GM12873 (cell line): Measurements from ENCODE around the gene LY6G5C.

Source experiments
- TF ChIP-seq, protein P1 (sequence below): IDR thresholded peaks from 2 replicates; pipeline ENCODE4 v1.5.1; 2012; ENCODE audit warnings: low read depth, mild to moderate bottlenecking, moderate library complexity, low read length, control low read depth; ENCODE audit not compliant: insufficient read depth; ENCODE audit errors: missing control alignments

Gene LY6G5C

DNA sequence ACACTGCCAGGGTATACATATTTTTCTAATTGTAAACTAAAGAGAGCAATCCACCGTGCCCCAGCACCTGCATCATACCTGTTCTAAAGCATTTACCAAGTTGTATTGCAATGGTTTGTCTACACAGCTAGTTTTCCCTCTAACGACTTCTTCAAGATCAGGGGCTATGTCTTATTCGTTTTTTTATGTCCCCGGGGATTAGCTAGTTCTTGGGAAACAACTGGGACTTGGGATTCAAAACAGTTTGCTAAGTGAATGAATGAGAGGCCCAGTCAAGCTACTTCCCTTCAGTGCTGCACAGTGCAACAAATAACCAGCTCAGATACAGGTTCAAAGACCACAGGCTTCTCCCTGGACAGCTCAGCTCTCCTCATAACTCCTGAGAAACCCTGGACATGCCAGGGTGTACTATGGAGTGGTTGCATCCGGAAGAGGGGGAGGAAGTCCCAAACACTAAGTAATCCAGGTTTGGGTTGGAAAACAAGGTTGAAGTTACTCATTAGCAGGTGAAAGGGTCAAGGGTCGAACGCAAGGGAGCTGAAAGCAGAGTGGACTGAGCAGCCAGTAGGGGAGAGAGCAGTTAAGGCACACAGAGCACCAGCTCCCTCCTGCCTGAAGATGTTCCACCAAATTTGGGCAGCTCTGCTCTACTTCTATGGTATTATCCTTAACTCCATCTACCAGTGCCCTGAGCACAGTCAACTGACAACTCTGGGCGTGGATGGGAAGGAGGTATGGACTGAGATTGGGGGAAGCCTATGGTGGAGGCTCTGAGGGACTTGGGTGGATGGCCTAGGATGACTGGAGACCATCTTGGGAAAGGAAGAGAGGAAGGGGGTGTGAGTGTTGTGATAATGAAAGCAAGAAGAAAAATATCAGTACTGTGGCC is 25.3 kb downstream of the LY6G5C start, which contains the start of gene APOM:
Gene APOM (plus strand): TSS at position 546 of the 889 bp plus-strand sequence. CDS start 73 bp downstream, at position 619.
- TF ChIP-seq, protein P1, sequence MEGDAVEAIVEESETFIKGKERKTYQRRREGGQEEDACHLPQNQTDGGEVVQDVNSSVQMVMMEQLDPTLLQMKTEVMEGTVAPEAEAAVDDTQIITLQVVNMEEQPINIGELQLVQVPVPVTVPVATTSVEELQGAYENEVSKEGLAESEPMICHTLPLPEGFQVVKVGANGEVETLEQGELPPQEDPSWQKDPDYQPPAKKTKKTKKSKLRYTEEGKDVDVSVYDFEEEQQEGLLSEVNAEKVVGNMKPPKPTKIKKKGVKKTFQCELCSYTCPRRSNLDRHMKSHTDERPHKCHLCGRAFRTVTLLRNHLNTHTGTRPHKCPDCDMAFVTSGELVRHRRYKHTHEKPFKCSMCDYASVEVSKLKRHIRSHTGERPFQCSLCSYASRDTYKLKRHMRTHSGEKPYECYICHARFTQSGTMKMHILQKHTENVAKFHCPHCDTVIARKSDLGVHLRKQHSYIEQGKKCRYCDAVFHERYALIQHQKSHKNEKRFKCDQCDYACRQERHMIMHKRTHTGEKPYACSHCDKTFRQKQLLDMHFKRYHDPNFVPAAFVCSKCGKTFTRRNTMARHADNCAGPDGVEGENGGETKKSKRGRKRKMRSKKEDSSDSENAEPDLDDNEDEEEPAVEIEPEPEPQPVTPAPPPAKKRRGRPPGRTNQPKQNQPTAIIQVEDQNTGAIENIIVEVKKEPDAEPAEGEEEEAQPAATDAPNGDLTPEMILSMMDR: no peak

DNA sequence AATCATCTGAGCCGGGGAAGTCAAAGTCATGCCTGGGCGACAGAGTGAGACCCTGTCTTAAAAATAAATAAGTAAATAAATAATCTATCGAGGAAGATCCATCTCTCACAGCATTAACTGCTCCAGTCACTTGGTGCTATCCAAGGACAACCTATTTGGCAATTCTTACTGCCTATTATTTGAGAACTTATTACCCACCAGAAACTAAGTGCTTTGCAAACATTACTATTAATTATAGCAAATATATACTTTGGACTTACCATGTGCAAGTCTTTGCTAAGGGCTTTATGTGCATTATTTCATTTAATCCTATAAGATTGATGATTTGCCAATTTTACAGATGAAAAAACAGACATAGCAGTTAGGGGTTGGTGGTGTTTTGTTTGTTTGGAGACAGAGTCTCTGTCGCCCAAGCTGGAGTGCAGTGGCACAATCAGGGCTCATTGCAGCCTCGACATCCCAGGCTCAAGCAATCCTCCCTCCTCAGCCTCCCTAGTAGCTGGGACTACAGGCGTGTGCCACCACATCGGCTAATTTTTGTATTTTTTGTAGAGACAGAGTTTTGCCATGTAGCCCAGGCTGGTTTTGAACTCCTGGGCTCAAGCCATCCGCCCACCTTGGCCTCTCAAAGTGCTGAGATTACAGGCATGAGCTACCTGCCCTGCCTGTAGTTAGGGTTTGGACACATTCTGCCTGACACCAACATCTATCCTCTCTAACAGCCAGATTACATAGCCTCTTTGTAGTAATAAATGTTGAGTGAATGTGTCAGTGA is 26.1 kb downstream of the LY6G5C start:
- TF ChIP-seq, protein P1: no peak

DNA sequence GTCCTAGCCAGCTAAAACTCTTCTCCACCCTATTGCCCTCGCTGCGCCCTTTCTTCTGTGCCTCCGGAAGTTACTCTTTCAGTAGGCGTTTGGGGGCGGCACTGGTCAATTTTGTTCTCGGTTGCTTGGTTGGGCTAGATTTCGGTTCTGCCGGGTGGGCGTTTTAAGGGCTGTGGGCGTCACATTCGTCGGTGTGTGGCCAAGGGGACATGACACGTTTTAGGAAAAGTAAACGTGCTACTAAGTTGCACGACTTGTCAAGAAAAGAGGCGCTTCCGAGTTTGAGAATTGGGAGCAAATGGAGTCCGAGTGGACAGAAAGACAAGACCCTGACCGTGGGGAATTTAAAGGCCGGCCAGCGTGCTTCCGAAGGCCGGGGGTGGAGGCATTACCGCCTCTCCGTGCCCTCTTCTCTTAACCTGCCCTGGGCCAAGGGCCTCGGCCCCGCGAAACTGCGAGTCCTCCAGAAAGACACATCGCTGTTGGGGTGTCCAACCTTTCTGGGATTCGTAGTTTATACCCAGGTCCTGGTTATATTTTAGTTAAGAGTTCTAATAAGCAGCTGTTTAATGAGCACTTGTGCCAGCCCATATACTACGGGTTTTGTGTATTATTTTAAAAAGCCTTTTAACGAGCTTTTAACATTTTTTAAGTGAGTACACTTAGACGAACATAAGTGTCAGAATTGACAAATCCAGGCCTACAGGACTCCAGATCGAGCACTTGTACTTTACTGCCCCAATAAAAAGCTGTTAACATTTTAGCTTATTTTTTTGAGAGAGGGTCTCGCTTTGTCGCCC is 27.7 kb downstream of the LY6G5C start:
- TF ChIP-seq, protein P1: no peak

DNA sequence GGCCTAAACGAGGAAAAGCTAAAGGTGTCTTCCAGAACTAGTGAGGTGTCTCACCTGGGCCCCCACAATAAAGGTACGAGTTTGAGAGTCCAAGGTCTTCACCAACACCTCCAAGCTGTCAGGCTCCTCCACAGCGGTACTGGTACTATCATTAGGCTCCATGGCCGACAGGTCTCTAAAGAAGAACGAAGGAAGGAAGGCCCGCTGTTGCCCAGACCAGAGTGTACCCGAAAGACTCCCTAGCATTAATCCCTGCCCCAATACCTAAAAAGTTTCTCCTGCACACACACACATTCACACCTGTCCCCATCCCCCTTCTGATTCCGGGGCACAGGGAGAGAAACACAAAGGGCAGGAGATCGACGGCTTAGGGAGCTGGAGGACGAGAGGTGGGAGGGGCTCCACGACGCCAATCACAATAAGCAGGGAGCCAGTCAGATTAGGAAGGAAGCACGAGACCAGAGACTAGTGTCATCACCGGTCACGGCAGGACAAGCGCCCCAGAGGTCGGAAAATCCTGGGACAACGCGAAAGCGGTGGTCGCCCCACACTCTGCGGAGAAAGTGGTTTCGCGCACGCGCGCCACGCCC is 29.2 kb downstream of the LY6G5C start:
- TF ChIP-seq, protein P1: no peak

DNA sequence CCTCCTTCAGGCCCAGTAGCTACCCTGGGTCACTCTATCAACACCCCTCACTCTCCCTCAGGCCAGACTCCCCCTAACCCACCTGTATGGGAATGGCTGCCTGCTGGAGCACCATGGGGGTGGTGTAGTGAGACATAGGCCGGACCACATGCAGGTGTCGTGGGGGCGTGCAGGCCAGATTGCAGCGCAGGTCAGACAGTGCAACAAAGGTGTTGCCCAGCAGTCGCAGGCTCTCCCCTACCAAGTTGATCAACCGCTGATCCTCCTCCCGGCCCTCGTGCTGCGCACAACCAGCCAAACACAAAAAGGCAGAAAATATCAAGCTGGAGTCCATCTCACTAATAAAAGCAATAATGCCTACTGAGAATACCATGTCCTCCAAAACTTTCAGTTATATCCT is 35.5 kb downstream of the LY6G5C start:
- TF ChIP-seq, protein P1: no peak

DNA sequence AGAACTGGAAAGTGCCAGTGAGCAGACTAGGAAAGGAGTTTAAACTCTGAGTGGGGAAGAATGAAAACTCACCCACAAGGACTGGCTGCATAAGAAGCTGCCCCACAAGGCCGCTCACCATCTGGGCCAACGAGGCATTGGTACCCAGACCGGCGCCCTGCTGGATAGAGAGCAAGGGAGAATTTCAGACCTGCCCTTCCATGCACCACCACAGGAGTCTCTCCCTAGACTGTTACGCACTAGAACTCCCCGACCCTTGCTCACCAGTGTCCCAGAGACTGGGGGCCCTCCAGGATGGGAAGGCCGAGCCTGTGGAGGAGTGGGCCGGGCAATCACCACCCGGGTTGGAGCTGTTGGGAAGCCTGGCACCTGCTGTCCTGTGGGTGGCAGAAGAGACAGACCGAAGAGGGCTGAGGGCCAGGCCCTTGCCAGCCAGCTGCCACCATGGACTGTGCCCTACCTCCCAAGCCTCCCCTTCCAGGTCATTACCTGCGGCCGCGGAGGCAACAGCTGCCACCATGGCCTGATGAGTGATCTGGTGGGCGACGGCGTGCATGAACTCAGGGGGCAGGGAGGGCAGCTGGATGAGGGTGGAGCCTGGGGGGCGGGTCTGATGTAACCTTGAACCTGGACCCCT is 36.9 kb downstream of the LY6G5C start:
- TF ChIP-seq, protein P1: peak; percentile 3
